Stimulated activated CD8-positive, alpha-beta memory T cell treated with anti-CD3 and anti-CD28 coated beads, Interleukin-12 subunit alpha, Interleukin-12 subunit beta, amount 100 ng/mL, for 24 hours (primary cell): Measurements from ENCODE around the gene H2AZ2.
"Not testable (repeated sequence)": the region's sequence is repeated elsewhere in the genome, so short reads cannot be mapped to it uniquely, and the experiment has no call there.

ENCODE experiments used
- DNase-seq: peaks from one replicate; pipeline ENCODE4 v3.0.0-alpha.2; 2020; ENCODE audit errors: extremely low read depth

H2AZ2 gene

GRCh38 chr7:44870780-44871179, 22.9 kb upstream of the H2AZ2 start:
- not testable (repeated sequence) for DNase-seq

- DNase-seq, result not testable (repeated sequence)
These were observed 22.4 kb upstream of the H2AZ2 start for GRCh38 chr7:44870336-44870735.

- no peak for DNase-seq
These were observed 19.4 kb upstream of the H2AZ2 start for GRCh38 chr7:44867073-44867995.

- DNase-seq, result not testable (repeated sequence)
These were observed 14.1 kb upstream of the H2AZ2 start for GRCh38 chr7:44861949-44862348.

- no peak for DNase-seq
These were observed 10.3 kb upstream of the H2AZ2 start for GRCh38 chr7:44858161-44858560.

GRCh38 chr7:44854644-44855364, 6.9 kb upstream of the H2AZ2 start:
- no peak for DNase-seq

GRCh38 chr7:44853391-44853790, 5.5 kb upstream of the H2AZ2 start:
- DNase-seq, result no peak

- no peak for DNase-seq
These were observed 4.7 kb upstream of the H2AZ2 start for GRCh38 chr7:44852590-44852989.

- DNase-seq, result no peak
These were observed 2.1 kb upstream of the H2AZ2 start for GRCh38 chr7:44849885-44850544.

- no peak for DNase-seq
These were observed 1.5 kb upstream of the H2AZ2 start for GRCh38 chr7:44849259-44849884.

- DNase-seq, result peak; percentile 56
These were observed 373 bp downstream of the H2AZ2 start for GRCh38 chr7:44847509-44847919.

GRCh38 chr7:44846816-44847508, 925 bp downstream of the H2AZ2 start:
- no peak for DNase-seq

GRCh38 chr7:44846390-44846789, 1.5 kb downstream of the H2AZ2 start:
- DNase-seq, result not testable (repeated sequence)

GRCh38 chr7:44845451-44845850, 2.4 kb downstream of the H2AZ2 start:
- no peak for DNase-seq

GRCh38 chr7:44843440-44843839, 4.4 kb downstream of the H2AZ2 start:
- DNase-seq, result not testable (repeated sequence)

GRCh38 chr7:44842675-44843074, 5.2 kb downstream of the H2AZ2 start:
- DNase-seq, result not testable (repeated sequence)

GRCh38 chr7:44838751-44839150, 9.1 kb downstream of the H2AZ2 start:
- no peak for DNase-seq

- no peak for DNase-seq
These were observed 20.3 kb downstream of the H2AZ2 start for GRCh38 chr7:44827567-44827966.

- no peak for DNase-seq
These were observed 22.9 kb downstream of the H2AZ2 start for GRCh38 chr7:44824894-44825526.

- no peak for DNase-seq
These were observed 24.6 kb downstream of the H2AZ2 start for GRCh38 chr7:44823255-44823781.
